Measurements from ENCODE around the gene EMC1.

EMC1 gene

GRCh38 chr1:19213580-19213979 is 37.7 kb downstream of the EMC1 start:
- no peak for DNase-seq

GRCh38 chr1:19212167-19212566 is 39.2 kb downstream of the EMC1 start:
- no peak for DNase-seq

- DNase-seq = no peak
Measured at GRCh38 chr1:19210772-19211549, 40.4 kb downstream of the EMC1 start.

- DNase-seq = peak; percentile 89
Measured at GRCh38 chr1:19209990-19210771, 41.1 kb downstream of the EMC1 start, which contains the start of gene UBR4. Gene UBR4 (minus strand): TSS chr1:19210266. CDS start chr1:19210248, 18 bp downstream.

GRCh38 chr1:19209439-19209989 is 41.8 kb downstream of the EMC1 start:
- no peak for DNase-seq

- no peak for DNase-seq
Measured at GRCh38 chr1:19208710-19209438, 42.5 kb downstream of the EMC1 start.

GRCh38 chr1:19206947-19207346 is 44.4 kb downstream of the EMC1 start:
- no peak for DNase-seq

- no peak for DNase-seq
Measured at GRCh38 chr1:19205845-19206244, 45.5 kb downstream of the EMC1 start.

- no peak for DNase-seq
Measured at GRCh38 chr1:19205403-19205802, 45.9 kb downstream of the EMC1 start.

GRCh38 chr1:19204446-19205266 is 46.7 kb downstream of the EMC1 start:
- no peak for DNase-seq

- DNase-seq = no peak
Measured at GRCh38 chr1:19203440-19203839, 47.9 kb downstream of the EMC1 start.

GRCh38 chr1:19202396-19202795 is 48.9 kb downstream of the EMC1 start:
- DNase-seq = no peak

GRCh38 chr1:19199969-19200604 is 51.2 kb downstream of the EMC1 start:
- DNase-seq = no peak

- DNase-seq = no peak
Measured at GRCh38 chr1:19199329-19199968, 51.9 kb downstream of the EMC1 start.

GRCh38 chr1:19198820-19199219 is 52.5 kb downstream of the EMC1 start:
- DNase-seq = no peak

- DNase-seq = no peak
Measured at GRCh38 chr1:19197845-19198244, 53.5 kb downstream of the EMC1 start.

GRCh38 chr1:19196331-19196730 is 55.0 kb downstream of the EMC1 start:
- DNase-seq = no peak

GRCh38 chr1:19193004-19193403 is 58.3 kb downstream of the EMC1 start:
- no peak for DNase-seq

GRCh38 chr1:19191811-19192210 is 59.5 kb downstream of the EMC1 start:
- no peak for DNase-seq

GRCh38 chr1:19190468-19190867 is 60.9 kb downstream of the EMC1 start:
- no peak for DNase-seq

GRCh38 chr1:19189270-19189669 is 62.1 kb downstream of the EMC1 start:
- DNase-seq = no peak
